Epithelial cell of esophagus (primary cell): ENCODE results near the gene CNOT3.

ENCODE experiments used
- DNase-seq: peaks from one replicate; pipeline ENCODE4 v3.0.0; 2010; ENCODE audit warnings: low read depth
- H3K4me3 ChIP-seq: 2 replicates; pipeline ENCODE4 v1.5.1; 2011; ENCODE audit warnings: mild to moderate bottlenecking, low read length, control low read depth
- TF ChIP-seq, protein P1 (sequence below): IDR thresholded peaks from 2 replicates; pipeline ENCODE4 v1.5.1; 2011; ENCODE audit warnings: low read depth, mild to moderate bottlenecking, low read length, control low read depth, inconsistent platforms; ENCODE audit not compliant: insufficient read depth; ENCODE audit errors: missing control alignments

Gene CNOT3

DNA sequence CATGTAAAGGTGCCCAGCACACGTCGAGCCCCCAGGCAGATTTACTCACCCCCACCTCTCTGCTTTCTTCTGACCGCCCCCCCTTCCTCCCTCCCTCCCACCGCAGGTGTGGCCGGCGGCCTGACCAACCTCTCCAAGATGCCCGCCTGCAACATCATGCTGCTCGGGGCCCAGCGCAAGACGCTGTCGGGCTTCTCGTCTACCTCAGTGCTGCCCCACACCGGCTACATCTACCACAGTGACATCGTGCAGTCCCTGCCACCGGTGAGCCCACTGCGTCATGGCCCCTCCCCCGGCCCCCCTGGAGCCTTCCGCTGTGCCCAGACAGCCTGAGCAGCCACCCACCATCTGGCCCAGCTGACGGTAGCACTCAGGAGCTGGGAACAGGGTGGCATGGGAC is 13.2 kb upstream of the CNOT3 start:
- no peak for DNase-seq
- TF ChIP-seq, protein P1, sequence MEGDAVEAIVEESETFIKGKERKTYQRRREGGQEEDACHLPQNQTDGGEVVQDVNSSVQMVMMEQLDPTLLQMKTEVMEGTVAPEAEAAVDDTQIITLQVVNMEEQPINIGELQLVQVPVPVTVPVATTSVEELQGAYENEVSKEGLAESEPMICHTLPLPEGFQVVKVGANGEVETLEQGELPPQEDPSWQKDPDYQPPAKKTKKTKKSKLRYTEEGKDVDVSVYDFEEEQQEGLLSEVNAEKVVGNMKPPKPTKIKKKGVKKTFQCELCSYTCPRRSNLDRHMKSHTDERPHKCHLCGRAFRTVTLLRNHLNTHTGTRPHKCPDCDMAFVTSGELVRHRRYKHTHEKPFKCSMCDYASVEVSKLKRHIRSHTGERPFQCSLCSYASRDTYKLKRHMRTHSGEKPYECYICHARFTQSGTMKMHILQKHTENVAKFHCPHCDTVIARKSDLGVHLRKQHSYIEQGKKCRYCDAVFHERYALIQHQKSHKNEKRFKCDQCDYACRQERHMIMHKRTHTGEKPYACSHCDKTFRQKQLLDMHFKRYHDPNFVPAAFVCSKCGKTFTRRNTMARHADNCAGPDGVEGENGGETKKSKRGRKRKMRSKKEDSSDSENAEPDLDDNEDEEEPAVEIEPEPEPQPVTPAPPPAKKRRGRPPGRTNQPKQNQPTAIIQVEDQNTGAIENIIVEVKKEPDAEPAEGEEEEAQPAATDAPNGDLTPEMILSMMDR, result no peak
- no peak overlapping the region for H3K4me3 ChIP-seq

DNA sequence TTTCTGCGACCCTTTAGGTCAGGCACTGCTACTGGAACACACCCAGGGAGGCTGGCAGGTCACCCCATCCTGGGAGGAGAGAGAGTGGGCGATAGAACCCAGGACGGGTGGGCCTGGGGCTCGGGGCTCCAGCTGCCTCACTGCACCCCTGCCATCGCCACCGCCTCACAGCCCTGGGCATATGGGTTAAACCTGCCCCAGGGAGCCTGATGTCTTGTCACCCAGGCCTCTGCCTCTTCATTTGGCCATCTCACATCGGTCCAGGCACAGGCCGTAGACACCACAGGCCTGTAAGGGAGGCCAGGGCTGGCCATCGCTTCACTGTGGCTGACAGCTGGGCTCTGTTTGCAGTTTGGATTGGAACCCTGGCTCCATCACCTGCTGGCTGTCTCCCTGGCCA is 11.8 kb upstream of the CNOT3 start:
- DNase-seq, result no peak
- H3K4me3 ChIP-seq, result no peak overlapping the region
- TF ChIP-seq, protein P1, result no peak

DNA sequence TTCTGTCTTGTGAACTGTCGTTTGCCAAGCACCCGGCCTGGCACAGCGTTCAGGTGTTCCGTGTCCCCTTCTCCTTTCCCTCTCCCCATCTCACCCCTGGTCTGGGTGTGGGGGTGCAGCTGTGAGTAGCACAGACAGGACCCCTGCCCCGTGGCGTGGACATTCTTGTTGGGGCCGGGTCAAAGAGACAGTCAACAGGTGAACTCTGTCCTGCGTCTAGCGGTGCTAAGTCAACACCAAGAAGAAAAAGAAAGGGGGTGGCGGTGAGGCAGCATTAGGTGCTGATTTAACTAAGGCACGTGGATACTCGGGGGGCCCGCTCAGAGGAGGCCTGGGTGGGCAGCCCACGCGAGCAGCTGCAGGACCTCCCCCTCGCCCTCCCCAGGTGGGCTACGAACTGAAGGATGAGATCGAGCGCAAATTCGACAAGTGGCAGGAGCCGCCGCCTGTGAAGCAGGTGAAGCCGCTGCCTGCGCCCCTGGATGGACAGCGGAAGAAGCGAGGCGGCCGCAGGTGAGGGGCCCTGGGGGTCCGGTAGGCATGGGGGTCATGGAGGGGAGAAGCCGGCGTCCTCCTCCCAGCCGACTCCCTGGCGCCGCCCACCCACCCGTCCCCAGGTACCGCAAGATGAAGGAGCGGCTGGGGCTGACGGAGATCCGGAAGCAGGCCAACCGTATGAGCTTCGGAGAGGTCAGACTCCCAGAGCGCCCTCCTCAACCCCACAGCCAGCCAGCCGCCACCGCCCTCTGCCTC is 9.7 kb upstream of the CNOT3 start:
- DNase-seq, result no peak
- H3K4me3 ChIP-seq, result no peak overlapping the region
- TF ChIP-seq, protein P1, result no peak

DNA sequence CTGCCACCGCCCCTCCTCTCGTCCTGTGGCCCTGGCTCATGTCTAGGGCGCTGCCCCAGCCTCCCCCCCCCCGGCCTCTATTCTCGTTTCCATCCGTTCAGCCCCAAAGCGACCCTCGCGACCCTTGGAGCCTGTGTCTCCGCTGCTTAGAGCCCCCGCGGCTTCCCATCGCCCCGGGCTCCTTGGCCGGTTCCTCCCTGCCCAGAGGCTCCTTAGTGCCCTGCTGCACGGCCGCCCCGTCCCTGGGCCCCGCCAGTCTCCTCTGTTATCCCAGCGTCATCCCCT is 9.2 kb upstream of the CNOT3 start:
- no peak overlapping the region for H3K4me3 ChIP-seq
- DNase-seq, result no peak
- TF ChIP-seq, protein P1, result no peak

DNA sequence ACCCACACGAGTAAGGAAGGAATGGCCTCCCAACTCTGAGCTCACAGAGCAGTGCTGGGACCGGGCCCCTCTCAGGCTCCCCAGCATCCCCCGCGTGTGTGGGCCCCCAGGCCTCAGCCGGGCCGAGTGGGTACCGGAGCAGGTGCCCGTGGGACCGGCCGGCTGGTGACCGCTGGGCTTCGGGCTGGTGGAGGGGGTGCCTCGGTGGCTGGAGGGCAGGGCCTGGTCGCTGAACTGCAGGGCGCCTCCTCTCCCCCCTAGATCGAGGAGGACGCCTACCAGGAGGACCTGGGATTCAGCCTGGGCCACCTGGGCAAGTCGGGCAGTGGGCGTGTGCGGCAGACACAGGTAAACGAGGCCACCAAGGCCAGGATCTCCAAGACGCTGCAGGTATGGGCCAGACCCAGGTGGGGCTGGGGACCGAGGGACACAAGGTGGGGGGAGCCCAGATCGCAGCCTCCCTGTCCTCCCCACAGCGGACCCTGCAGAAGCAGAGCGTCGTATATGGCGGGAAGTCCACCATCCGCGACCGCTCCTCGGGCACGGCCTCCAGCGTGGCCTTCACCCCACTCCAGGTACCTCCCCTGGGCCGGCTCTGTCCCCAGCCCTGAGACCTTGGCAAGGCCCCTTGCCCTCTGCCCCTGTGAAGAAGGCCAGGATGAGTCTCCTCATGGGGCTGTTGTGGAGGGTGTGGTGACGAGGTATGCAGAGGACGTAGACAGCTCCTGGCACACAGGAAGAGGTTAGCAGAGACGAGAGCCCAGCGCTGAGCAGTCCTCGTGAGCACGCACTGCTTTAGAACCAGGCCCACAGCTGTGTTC is 8.6 kb upstream of the CNOT3 start:
- no peak for DNase-seq
- H3K4me3 ChIP-seq, result no peak overlapping the region
- TF ChIP-seq, protein P1, result no peak

DNA sequence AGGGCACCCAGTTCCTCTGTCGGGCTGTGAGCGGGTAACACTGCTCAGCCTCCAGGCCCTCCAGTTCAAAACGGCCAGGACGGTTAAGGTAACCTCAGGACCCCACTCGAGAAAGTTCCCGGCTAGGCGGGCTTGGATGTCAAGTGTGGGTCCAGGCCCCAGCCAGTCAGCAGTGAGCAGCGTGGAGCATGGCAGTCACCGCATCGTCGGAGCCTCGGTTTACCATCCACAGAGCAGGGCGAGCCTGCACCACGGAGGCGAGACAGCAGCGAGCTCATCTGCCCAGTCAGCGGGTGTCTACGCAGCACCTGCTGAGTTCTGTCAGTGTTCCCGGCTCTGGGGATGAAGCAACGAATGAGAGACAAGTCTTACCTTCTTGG is 8.0 kb upstream of the CNOT3 start:
- no peak overlapping the region for H3K4me3 ChIP-seq
- TF ChIP-seq, protein P1, result no peak
- DNase-seq, result no peak
